Osteoblast (primary cell): Measurements from ENCODE around the gene SLC38A6. TPM values are rescaled to one million over a fixed set of nuclear protein-coding genes. Genes with fewer than 3 reads are reported as not detected.

Experiments
- DNase-seq: peaks from one replicate; pipeline ENCODE4 v3.0.0; 2011; ENCODE audit warnings: low spot score, mixed read lengths; ENCODE audit not compliant: insufficient read length; ENCODE audit errors: missing footprints
- H2AFZ ChIP-seq: 2 replicates; pipeline ENCODE4 v1.6.0; 2011; ENCODE audit warnings: mild to moderate bottlenecking, low read length
- H3K27ac ChIP-seq: 2 replicates; pipeline ENCODE4 v1.5.1; 2011; ENCODE audit warnings: mild to moderate bottlenecking, low read depth, low read length, moderate library complexity
- H3K27me3 ChIP-seq: 2 replicates; pipeline ENCODE4 v1.6.0; 2012; ENCODE audit warnings: mild to moderate bottlenecking, control low read depth, inconsistent platforms, low read length, moderate library complexity; ENCODE audit not compliant: insufficient read depth
- H3K36me3 ChIP-seq: 2 replicates; pipeline ENCODE4 v1.5.1; 2011; ENCODE audit warnings: mild to moderate bottlenecking, low read length, control low read depth, moderate library complexity; ENCODE audit not compliant: insufficient read depth
- H3K4me1 ChIP-seq: 2 replicates; pipeline ENCODE4 v1.5.1; 2011; ENCODE audit warnings: mild to moderate bottlenecking, low read length, control low read depth, moderate library complexity; ENCODE audit not compliant: insufficient read depth
- H3K4me2 ChIP-seq: 2 replicates; pipeline ENCODE4 v1.6.0; 2011; ENCODE audit warnings: mild to moderate bottlenecking, low read length; ENCODE audit not compliant: insufficient read depth
- H3K4me3 ChIP-seq: fragments of 200-600 bp; sonication (generic); 3 replicates; pipeline ENCODE4 v1.5.1; 2012; ENCODE audit warnings: mild to moderate bottlenecking, low read length, inconsistent platforms; ENCODE audit not compliant: insufficient read depth
- H3K79me2 ChIP-seq: 2 replicates; pipeline ENCODE4 v1.6.0; 2012; ENCODE audit warnings: mild to moderate bottlenecking, low read length, control low read depth, inconsistent platforms; ENCODE audit not compliant: insufficient read depth
- H3K9me3 ChIP-seq: 2 replicates; pipeline ENCODE4 v1.5.1; 2011; ENCODE audit warnings: low read depth, low read length, control low read depth
- H4K20me1 ChIP-seq: 2 replicates; pipeline ENCODE4 v1.6.0; 2012; ENCODE audit warnings: mild to moderate bottlenecking, low read length, control low read depth; ENCODE audit not compliant: insufficient read depth
- total RNA-seq: library from RNA; depleted of rRNA; stranded (reverse); fragments of >200 nt; gene quantifications from 2 replicates; pipeline ENCODE4 v1.2.3, GENCODE V29; 2012
- TF ChIP-seq, protein P1 (sequence below): IDR thresholded peaks from 2 replicates; pipeline ENCODE4 v1.5.1; 2011; ENCODE audit warnings: mild to moderate bottlenecking, low read depth, low read length, moderate library complexity; ENCODE audit errors: extremely low read depth

The SLC38A6 gene
- total RNA-seq, 1 donor: 112 TPM

GRCh38 chr14:60964904-60965303 is 16.1 kb upstream of the SLC38A6 start:
- Histone ChIP-seq H3K9me3 (no peaks in the 10 kb centered on the region), H2AFZ (no peak overlapping the region), H3K4me2 (no peak overlapping the region), H3K27ac (no peak overlapping the region), H3K4me1 (peaks cover 8% of the 10 kb centered on the region), H3K27me3 (no peaks in the 10 kb centered on the region), H3K4me3 (no peak overlapping the region), H3K79me2 (peaks cover 2% of the 10 kb centered on the region), H4K20me1 (no peaks in the 10 kb centered on the region), H3K36me3 (no peaks in the 10 kb centered on the region)
- TF ChIP-seq, protein P1, sequence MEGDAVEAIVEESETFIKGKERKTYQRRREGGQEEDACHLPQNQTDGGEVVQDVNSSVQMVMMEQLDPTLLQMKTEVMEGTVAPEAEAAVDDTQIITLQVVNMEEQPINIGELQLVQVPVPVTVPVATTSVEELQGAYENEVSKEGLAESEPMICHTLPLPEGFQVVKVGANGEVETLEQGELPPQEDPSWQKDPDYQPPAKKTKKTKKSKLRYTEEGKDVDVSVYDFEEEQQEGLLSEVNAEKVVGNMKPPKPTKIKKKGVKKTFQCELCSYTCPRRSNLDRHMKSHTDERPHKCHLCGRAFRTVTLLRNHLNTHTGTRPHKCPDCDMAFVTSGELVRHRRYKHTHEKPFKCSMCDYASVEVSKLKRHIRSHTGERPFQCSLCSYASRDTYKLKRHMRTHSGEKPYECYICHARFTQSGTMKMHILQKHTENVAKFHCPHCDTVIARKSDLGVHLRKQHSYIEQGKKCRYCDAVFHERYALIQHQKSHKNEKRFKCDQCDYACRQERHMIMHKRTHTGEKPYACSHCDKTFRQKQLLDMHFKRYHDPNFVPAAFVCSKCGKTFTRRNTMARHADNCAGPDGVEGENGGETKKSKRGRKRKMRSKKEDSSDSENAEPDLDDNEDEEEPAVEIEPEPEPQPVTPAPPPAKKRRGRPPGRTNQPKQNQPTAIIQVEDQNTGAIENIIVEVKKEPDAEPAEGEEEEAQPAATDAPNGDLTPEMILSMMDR: no peak
- no peak for DNase-seq

DNA sequence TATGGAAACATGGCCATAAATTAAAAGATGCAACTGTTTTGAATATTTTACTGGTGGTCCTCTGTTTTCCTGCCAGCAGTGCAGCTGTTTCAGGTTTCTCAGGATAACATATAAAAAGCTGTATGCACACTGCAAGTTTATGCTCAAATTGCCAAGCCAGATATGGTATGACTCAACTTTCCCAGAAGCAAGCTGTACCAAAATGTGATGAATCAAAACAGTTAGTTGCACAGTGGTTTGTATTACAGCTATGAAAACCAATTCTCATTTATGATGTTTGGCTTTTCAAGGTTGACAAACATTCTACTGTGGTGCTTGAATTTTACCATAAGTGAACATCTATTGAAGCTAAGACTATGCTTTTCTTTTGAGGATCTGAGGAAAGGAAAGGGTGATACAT is 15.6 kb upstream of the SLC38A6 start:
- TF ChIP-seq, protein P1: no peak
- Histone ChIP-seq H4K20me1 (no peaks in the 10 kb centered on the region), H3K27ac (peak overlapping the region; percentile 32)

DNA sequence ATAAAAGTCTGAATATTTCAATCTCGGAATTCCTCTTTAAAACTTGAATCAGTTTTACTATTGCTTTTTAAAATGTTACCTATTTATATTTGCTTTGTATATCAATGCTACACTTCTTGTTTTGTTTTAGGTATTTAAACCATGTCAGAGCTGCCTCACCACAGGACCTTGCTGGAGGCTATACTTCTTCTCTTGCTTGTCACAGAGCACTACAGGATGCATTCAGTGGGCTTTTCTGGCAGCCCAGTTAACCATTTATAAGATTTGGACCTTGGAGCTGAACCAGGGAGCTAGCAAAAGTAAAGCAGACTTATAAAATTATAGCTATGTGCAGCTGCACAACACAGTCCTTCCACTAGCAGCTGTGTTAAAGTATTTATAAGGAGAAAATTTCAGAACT is 12.9 kb upstream of the SLC38A6 start:
- H3K79me2 ChIP-seq: peaks cover 2% of the 10 kb centered on the region
- no peak overlapping the region for H3K27ac ChIP-seq
- no peak overlapping the region for H2AFZ ChIP-seq
- H3K9me3 ChIP-seq: no peaks in the 10 kb centered on the region
- no peaks in the 10 kb centered on the region for H3K27me3 ChIP-seq
- no peak overlapping the region for H3K4me2 ChIP-seq
- H4K20me1 ChIP-seq: no peaks in the 10 kb centered on the region
- H3K4me3 ChIP-seq: no peak overlapping the region
- no peak for DNase-seq
- H3K36me3 ChIP-seq: no peaks in the 10 kb centered on the region
- peaks cover 8% of the 10 kb centered on the region for H3K4me1 ChIP-seq
- TF ChIP-seq, protein P1: no peak

More for the DNA sequence above, 15.6 kb upstream of the SLC38A6 start:
- Histone ChIP-seq H3K4me3 (no peak overlapping the region), H3K4me1 (peaks cover 8% of the 10 kb centered on the region), H3K4me2 (peak overlapping the region; percentile 32), H3K36me3 (no peaks in the 10 kb centered on the region), H3K9me3 (no peaks in the 10 kb centered on the region), H3K27me3 (no peaks in the 10 kb centered on the region), H2AFZ (no peak overlapping the region), H3K79me2 (peaks cover 2% of the 10 kb centered on the region)
- peak; percentile 65 for DNase-seq

- Histone ChIP-seq H2AFZ (no peak overlapping the region), H3K27ac (no peak overlapping the region), H3K4me3 (no peak overlapping the region), H3K36me3 (peaks cover 5% of the 10 kb centered on the region), H3K79me2 (no peaks in the 10 kb centered on the region), H3K9me3 (no peaks in the 10 kb centered on the region), H3K4me1 (peaks cover 8% of the 10 kb centered on the region), H3K4me2 (no peak overlapping the region), H3K27me3 (no peaks in the 10 kb centered on the region), H4K20me1 (no peaks in the 10 kb centered on the region)
- TF ChIP-seq, protein P1: no peak
- no peak for DNase-seq
Measured at GRCh38 chr14:60968671-60969070, 12.4 kb upstream of the SLC38A6 start.
